Heart left ventricle (tissue), 13 donors: ENCODE data around the gene NANOS2.

Experiments used
- CTCF ChIP-seq, 12 donors: fragments of 200-600 bp; sonication (generic) in 4 of 12; IDR thresholded peaks; one replicate each; pipeline versions ENCODE4 v1.5.0 to v1.8.0; 2018 to 2022; ENCODE audit warnings: antibody characterized with exemption in 12 of 12, mild to moderate bottlenecking in 5 of 12
- POLR2A ChIP-seq, 2 donors: fragments of 450-650 bp; IDR thresholded peaks; one replicate each; pipeline ENCODE4 v1.6.1; 2017; ENCODE audit warnings: antibody characterized with exemption in 2 of 2, mild to moderate bottlenecking in 2 of 2, moderate library complexity in 2 of 2
- donor health status: ischemic (EF 13 %, LVEDD 7.1; RV severe dilation, severe dysfunction).
- donor health status: DM: no; HTN: yes; CAD: no.
- donor health status: DM: no; HTN: no; CAD: no.
- donor health status: ischemic (EF 25% LVEDD 6.9; RV normal size, moderate dysfunction).
- donor health status: ischemic (EF 25% LVEDD 5.7; RV mildly dilated, moderate dysfunction).
- donor health status: ischemic (EF 35%, LVEDD 5.7; RV mildly dilated, moderate dysfunction).
- donor health status: nonischemic (EF 11% LVEDD 7.7; RV severe dilation, severe dysfunction).
- donor health status: DM: yes; HTN: yes; CAD: no.
- donor health status: PGD.
- donor health status: ischemic (EF 29% LVEDD 5.4; RV normal size, mild dysfunction).
- donor health status: nonischemic (EF 23%, LVEDD 6.1; RV moderate dilation, normal function).

DNA sequence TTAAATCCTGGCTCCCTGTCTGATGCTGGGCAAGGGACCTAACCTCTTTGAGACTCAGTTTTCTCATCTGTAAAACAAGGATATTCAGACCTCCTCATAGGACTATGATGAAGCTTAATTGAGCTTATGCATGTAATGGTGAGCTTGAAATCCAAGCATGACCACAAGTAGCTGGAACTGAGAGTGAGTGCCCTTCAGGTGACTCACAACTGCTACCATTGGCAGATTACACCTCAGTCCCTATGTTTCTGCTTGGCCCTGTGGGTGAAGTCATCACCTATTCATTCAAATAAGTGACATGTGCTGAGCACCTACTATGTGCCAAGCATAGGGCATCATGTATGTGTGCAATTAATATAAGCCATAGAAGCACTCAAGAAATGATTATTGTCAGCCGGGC lies 33.3 kb upstream of the NANOS2 start:
- TF ChIP-seq POLR2A (IDR thresholded peaks at IDR 0.05) (no peak), CTCF (IDR thresholded peaks at IDR 0.05) (no peak)
